ENCODE data around the gene CNIH2. TPM values are rescaled to one million over a fixed set of nuclear protein-coding genes. Genes with fewer than 3 reads are reported as not detected.

CNIH2 gene
- total and polyA plus RNA-seq, 4 donors: 1.1 to 3.4 (median 1.5) TPM

DNA sequence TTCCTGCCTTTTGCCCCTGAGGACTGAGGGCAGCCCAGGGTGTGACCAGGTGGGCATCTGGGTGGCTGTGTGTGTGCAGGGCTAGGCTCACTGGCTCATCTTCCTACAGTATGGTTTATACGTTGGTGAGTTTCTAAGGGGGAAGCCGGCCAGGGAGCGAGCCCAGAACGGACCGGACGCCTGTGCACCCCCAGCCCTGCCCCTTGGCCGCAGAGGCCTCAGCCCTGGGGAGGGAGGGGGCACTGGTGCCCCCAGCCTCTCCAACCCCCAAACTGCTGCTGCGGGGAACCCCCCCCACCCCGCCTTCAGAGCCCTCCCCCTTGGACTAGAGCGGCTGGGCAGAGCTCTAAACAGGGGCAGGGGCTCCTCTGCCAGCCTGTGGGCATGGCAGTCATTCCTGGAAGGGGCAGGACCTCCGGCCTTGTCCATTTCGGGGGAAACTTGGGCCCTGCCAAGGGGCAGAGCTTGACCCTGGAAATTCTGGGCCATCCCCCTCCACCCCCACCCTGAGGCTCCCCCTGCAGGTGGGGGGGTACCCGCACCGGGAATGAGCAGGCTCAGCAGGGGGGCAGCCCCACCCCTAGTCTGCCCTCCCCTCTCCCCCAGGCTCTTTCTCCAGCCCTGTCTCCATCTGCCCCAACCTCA lies 5.6 kb downstream of the CNIH2 start:
- WGBS, 2 donors: 84 to 88% methylated on average over 14 of the region's 14 CpGs
- TF ChIP-seq, protein P1, sequence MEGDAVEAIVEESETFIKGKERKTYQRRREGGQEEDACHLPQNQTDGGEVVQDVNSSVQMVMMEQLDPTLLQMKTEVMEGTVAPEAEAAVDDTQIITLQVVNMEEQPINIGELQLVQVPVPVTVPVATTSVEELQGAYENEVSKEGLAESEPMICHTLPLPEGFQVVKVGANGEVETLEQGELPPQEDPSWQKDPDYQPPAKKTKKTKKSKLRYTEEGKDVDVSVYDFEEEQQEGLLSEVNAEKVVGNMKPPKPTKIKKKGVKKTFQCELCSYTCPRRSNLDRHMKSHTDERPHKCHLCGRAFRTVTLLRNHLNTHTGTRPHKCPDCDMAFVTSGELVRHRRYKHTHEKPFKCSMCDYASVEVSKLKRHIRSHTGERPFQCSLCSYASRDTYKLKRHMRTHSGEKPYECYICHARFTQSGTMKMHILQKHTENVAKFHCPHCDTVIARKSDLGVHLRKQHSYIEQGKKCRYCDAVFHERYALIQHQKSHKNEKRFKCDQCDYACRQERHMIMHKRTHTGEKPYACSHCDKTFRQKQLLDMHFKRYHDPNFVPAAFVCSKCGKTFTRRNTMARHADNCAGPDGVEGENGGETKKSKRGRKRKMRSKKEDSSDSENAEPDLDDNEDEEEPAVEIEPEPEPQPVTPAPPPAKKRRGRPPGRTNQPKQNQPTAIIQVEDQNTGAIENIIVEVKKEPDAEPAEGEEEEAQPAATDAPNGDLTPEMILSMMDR (IDR thresholded peaks at IDR 0.05; ENCODE audit: control extremely low read depth, extremely low read depth): no peak
- DNase-seq: no peak
- no peak overlapping the region for H3K4me3 ChIP-seq
- H3K27me3 ChIP-seq (ENCODE audit: control insufficient read depth in 3 of 3, insufficient read depth in 3 of 3, low read length in 2 of 3): peaks cover 0 to 2% (median 0%) of the 10 kb centered on the region in 3 donors
- H3K9me3 ChIP-seq (ENCODE audit: control insufficient read depth in 4 of 4, insufficient read depth in 3 of 4, low read length in 3 of 4): no peaks in the 10 kb centered on the region
- peaks cover 3 to 18% (median 10%) of the 10 kb centered on the region in 4 donors for H3K36me3 ChIP-seq (ENCODE audit: control insufficient read depth in 4 of 4, insufficient read depth in 4 of 4, low read length in 4 of 4)
- peaks cover 0 to 20% (median 5%) of the 10 kb centered on the region in 5 donors for H3K4me1 ChIP-seq (ENCODE audit: control insufficient read depth in 5 of 5, insufficient read depth in 5 of 5, low read length in 5 of 5)
- H3K9ac ChIP-seq (ENCODE audit: insufficient read depth in 1 of 2, low read length in 2 of 2): no peak overlapping the region
- ATAC-seq (ENCODE audit: insufficient read depth, low FRiP score): no peak
- H3K27ac ChIP-seq (ENCODE audit: low read depth in 1 of 2, low read length in 1 of 2): no peak overlapping the region

DNA sequence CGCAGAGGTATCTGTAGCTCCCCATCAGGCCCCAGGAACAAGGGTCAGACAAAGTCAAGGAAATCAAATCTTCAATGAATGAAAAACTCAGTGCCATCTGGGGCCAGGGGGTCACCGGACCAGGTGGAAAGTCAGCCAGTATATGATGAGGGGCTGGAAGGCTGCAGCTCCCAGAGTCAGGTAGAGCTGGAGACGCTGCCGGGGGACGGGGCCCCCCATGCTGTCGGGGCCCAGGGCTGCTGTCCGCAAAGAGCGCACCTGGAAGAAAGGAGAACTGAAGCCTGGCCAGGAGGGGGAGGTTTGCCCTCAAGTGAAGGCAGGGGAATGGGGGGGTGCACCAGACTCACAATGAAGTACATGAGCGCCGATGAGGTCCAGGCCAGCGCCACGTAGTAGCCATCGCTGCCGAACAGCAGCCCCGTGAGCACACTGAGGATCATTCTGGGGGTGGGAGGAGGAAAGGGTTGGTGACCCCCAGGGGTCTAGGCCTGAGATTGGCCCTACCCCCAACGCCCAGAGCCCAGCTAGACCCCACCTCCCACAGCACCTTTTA lies 6.6 kb downstream of the CNIH2 start:
- H3K27ac ChIP-seq (ENCODE audit: low read depth in 1 of 2, low read length in 1 of 2): no peak overlapping the region
- no peaks in the 10 kb centered on the region for H3K9me3 ChIP-seq (ENCODE audit: control insufficient read depth in 4 of 4, insufficient read depth in 3 of 4, low read length in 3 of 4)
- no peak for DNase-seq
- 97 to 98% methylated on average over 15 to 16 of the region's 16 CpGs for WGBS, 2 donors
- H3K36me3 ChIP-seq (ENCODE audit: control insufficient read depth in 4 of 4, insufficient read depth in 4 of 4, low read length in 4 of 4): peaks cover 3 to 18% (median 10%) of the 10 kb centered on the region in 4 donors
- H3K4me3 ChIP-seq: no peak overlapping the region
- TF ChIP-seq, protein P1 (IDR thresholded peaks at IDR 0.05; ENCODE audit: control extremely low read depth, extremely low read depth): no peak
- H3K27me3 ChIP-seq (ENCODE audit: control insufficient read depth in 3 of 3, insufficient read depth in 3 of 3, low read length in 2 of 3): no peaks in the 10 kb centered on the region
- ATAC-seq (ENCODE audit: insufficient read depth, low FRiP score): no peak
- H3K4me1 ChIP-seq (ENCODE audit: control insufficient read depth in 5 of 5, insufficient read depth in 5 of 5, low read length in 5 of 5): peaks cover 0 to 21% (median 6%) of the 10 kb centered on the region in 5 donors
- no peak overlapping the region for H3K9ac ChIP-seq (ENCODE audit: insufficient read depth in 1 of 2, low read length in 2 of 2)

DNA sequence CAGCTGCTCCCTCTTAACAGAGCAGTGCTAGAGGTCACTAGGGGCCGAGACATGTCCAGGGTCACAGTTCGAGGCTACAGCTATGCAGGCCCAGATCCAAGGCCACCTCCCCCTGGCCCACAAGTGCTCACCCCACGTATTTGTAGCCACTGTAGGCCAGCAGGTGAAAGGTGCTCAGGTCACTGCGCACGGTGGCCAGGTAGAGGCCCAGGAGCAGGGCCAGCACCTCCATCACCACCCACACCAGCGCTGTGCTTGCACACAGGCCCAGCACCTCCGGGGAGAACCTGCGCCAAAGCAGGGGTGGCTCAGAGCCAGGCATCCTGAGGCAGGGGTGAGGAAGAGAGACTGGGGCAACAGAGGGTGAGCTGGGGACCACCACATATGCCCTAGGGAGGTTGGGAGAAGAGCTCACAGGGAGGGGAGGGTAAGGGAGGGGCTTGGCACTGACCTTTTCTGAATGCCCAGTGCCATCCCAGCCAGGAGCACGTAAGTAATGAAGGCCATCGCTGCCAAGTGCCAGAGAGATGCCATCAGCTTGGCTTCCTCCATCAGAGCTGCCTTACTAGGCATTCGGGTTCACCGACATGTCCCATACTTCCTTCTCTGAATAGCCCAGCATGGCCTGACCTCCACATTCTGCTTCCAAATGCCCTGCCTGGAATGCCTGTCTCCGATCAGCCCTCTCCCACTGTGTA lies 7.4 kb downstream of the CNIH2 start:
- Histone ChIP-seq H3K27ac (ENCODE audit: low read depth in 1 of 2, low read length in 1 of 2) (no peak overlapping the region), H3K9me3 (ENCODE audit: control insufficient read depth in 4 of 4, insufficient read depth in 3 of 4, low read length in 3 of 4) (no peaks in the 10 kb centered on the region), H3K4me1 (ENCODE audit: control insufficient read depth in 5 of 5, insufficient read depth in 5 of 5, low read length in 5 of 5) (peaks cover 4 to 20% (median 12%) of the 10 kb centered on the region in 5 donors), H3K27me3 (ENCODE audit: control insufficient read depth in 3 of 3, insufficient read depth in 3 of 3, low read length in 2 of 3) (no peaks in the 10 kb centered on the region), H3K9ac (ENCODE audit: insufficient read depth in 1 of 2, low read length in 2 of 2) (no peak overlapping the region), H3K36me3 (ENCODE audit: control insufficient read depth in 4 of 4, insufficient read depth in 4 of 4, low read length in 4 of 4) (peaks cover 3 to 18% (median 10%) of the 10 kb centered on the region in 4 donors), H3K4me3 (no peak overlapping the region)
- no peak for DNase-seq
- WGBS, 2 donors: 91 to 92% methylated on average over 13 of the region's 13 CpGs
- TF ChIP-seq, protein P1 (IDR thresholded peaks at IDR 0.05; ENCODE audit: control extremely low read depth, extremely low read depth): no peak
- no peak for ATAC-seq (ENCODE audit: insufficient read depth, low FRiP score)
